ENCODE results near the gene BMS1. TPM values are rescaled to one million over a fixed set of nuclear protein-coding genes. Genes with fewer than 3 reads are reported as not detected.
"Not testable (repeated sequence)": the region's sequence is repeated elsewhere in the genome, so short reads cannot be mapped to it uniquely, and the experiment has no call there.

The BMS1 gene
- total RNA-seq, 1 donor from 2014 or later: 27.7 TPM

DNA sequence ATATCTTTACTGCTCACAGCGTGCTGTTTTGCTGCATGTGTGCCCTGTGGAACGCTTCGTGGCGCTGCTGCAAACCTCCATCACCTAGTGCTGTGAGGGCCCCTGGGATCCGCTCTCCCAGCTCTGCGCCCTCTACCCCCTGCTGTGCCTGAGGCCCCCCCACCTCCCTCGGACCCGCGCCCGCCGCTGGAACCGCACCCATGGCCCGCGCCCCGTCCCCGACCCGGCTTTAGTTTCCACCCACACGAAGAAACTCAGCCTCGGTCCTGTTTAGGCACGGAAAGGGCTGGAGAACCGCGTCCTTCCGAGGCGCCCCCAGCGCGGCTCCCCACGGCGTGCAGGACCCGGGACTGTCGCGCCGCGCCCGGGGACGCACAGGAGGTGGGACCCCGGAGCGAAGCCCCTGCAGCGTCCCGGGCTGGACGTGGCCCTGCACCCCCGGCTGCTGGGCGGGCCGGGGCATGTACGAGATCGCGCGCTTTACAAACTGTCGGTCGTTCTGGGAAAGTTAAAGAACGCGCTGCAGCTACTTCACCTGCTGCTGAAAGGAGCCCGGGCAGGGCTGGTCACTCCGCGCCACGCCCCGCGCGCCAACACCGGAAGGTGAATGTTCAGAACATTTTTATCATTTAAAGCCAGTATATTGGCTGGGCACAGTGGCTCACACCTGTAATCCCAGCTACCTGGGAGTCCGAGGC lies 54.3 kb downstream of the BMS1 start:
- Mint-ChIP-seq H3K9me3 (no peaks in the 10 kb centered on the region), H3K4me3 (no peak overlapping the region), H3K36me3 (ENCODE audit: low read depth) (peaks cover 2% of the 10 kb centered on the region), H3K27ac (ENCODE audit: unreplicated experiment) (no peak overlapping the region), H3K27me3 (ENCODE audit: low read depth) (no peaks in the 10 kb centered on the region), H3K4me1 (no peaks in the 10 kb centered on the region)
- TF ChIP-seq, protein P1, sequence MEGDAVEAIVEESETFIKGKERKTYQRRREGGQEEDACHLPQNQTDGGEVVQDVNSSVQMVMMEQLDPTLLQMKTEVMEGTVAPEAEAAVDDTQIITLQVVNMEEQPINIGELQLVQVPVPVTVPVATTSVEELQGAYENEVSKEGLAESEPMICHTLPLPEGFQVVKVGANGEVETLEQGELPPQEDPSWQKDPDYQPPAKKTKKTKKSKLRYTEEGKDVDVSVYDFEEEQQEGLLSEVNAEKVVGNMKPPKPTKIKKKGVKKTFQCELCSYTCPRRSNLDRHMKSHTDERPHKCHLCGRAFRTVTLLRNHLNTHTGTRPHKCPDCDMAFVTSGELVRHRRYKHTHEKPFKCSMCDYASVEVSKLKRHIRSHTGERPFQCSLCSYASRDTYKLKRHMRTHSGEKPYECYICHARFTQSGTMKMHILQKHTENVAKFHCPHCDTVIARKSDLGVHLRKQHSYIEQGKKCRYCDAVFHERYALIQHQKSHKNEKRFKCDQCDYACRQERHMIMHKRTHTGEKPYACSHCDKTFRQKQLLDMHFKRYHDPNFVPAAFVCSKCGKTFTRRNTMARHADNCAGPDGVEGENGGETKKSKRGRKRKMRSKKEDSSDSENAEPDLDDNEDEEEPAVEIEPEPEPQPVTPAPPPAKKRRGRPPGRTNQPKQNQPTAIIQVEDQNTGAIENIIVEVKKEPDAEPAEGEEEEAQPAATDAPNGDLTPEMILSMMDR (conservative IDR thresholded peaks at IDR 0.05): no peak
- DNase-seq (ENCODE audit: low read depth, low spot score): no peak

DNA sequence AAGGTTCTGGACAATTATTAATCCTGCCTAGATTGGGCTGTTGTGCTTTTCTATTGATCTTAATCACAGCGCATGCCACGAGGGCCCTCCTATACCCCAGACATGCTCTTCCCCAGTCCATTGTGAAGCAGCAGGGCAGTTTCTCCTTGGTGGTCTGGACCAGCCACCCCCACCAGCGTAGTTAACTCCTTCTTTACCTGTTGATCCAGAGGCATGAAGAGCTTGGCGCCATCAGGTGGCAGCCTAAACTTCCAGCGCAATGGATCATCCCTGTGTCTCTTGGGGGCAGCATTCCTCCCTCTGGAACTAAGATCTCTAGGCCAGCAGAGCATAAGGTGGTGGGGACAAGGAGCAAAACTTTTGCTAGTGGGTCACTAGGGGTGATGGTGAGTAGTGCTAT lies 62.2 kb downstream of the BMS1 start:
- DNase-seq (ENCODE audit: low read depth, low spot score): not testable (repeated sequence)

DNA sequence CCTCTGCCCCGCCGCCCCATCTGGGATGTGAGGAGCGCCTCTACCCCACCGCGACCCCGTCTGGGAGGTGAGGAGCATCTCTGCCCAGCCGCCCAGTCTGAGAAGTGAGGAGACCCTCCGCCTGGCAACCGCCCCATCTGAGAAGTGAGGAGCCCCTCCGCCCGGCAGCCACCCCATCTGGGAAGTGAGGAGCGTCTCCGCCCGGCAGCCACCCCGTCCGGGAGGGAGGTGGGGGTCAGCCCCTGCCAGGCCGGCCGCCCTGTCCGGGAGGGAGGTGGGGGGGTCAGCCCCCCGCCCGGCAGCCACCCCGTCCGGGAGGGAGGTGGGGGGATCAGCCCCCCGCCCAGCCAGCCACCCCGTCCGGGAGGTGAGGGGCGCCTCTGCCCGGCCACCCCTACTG lies 64.7 kb downstream of the BMS1 start:
- H3K9me3 Mint-ChIP-seq; H3K4me1 Mint-ChIP-seq; H3K36me3 Mint-ChIP-seq (ENCODE audit: low read depth); DNase-seq (ENCODE audit: low read depth, low spot score); H3K4me3 Mint-ChIP-seq; H3K27ac Mint-ChIP-seq (ENCODE audit: unreplicated experiment): not testable (repeated sequence)
- H3K27me3 Mint-ChIP-seq (ENCODE audit: low read depth): peaks cover 16% of the 10 kb centered on the region

More for the DNA sequence above, 62.2 kb downstream of the BMS1 start:
- not testable (repeated sequence) for H3K36me3 Mint-ChIP-seq (ENCODE audit: low read depth); H3K4me3 Mint-ChIP-seq; H3K27me3 Mint-ChIP-seq (ENCODE audit: low read depth); H3K4me1 Mint-ChIP-seq; H3K9me3 Mint-ChIP-seq; H3K27ac Mint-ChIP-seq (ENCODE audit: unreplicated experiment)

DNA sequence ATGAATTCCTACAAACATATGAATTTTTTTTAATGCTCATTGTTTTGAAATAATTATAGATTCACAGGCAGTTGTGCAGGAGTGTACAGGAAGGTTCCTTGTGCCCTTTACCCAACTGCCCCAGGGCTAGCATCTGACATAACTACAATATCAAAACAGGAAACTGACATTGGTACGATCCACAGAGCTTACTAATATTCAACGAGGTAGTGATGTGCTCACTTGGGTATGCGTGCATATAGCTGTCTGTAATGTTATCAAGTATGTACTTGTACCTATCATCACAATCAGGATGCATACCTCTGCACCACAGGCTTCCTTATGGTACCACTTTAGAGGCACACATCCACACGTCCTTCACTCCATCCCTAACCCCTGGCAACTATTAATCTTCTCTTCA lies 68.3 kb downstream of the BMS1 start:
- no peaks in the 10 kb centered on the region for H3K36me3 Mint-ChIP-seq (ENCODE audit: low read depth)
- H3K27me3 Mint-ChIP-seq (ENCODE audit: low read depth): peaks cover 46% of the 10 kb centered on the region
- no peaks in the 10 kb centered on the region for H3K4me1 Mint-ChIP-seq
- DNase-seq (ENCODE audit: low read depth, low spot score): no peak
- no peak overlapping the region for H3K4me3 Mint-ChIP-seq
- no peak overlapping the region for H3K27ac Mint-ChIP-seq (ENCODE audit: unreplicated experiment)
- TF ChIP-seq, protein P1 (conservative IDR thresholded peaks at IDR 0.05): no peak
- H3K9me3 Mint-ChIP-seq: peaks cover under 1% of the 10 kb centered on the region

DNA sequence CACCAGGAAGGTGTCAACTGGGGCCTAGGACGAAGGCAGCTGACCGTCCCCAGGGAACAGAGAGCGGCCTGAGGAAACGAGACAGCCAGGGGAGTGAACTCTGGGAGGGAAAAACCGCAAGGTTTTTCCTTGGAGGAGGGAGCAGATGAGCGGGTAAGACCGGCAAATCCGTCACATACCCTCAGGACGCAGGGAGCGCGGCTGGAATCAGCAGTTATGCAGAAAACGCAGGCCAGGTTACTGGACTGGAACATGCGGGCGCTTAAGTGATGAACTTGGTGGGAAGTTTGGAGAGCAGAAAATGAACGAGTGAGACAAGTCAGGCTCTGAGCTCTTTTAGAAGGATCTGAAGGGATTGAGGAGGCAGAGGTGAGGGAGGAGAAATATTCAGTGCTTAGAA lies 76.7 kb downstream of the BMS1 start:
- no peak overlapping the region for H3K4me3 Mint-ChIP-seq
- peaks cover under 1% of the 10 kb centered on the region for H3K4me1 Mint-ChIP-seq
- H3K27ac Mint-ChIP-seq (ENCODE audit: unreplicated experiment): no peak overlapping the region
- H3K9me3 Mint-ChIP-seq: no peaks in the 10 kb centered on the region
- H3K36me3 Mint-ChIP-seq (ENCODE audit: low read depth): no peaks in the 10 kb centered on the region
- TF ChIP-seq, protein P1 (conservative IDR thresholded peaks at IDR 0.05): no peak
- DNase-seq (ENCODE audit: low read depth, low spot score): no peak
- H3K27me3 Mint-ChIP-seq (ENCODE audit: low read depth): peaks cover 42% of the 10 kb centered on the region

DNA sequence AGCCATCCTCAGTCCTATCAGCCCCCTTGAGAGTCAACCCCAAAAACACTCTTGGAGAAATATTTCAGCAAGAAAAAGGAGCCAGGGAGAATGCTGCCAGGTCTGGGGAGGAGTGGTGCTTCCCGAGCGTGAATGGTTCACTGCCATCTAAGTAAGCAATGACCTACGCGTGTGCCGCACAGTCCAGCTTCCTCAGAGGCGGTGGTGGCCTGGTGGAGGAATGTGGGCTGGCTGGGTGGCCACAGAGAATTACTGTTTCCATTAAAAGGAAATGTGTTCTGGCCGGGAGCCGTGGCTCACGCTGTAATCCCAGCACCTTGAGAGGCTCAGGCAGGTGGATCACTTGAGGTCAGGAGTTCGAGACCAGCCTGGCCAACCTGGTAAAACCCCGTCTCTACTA lies 77.4 kb downstream of the BMS1 start:
- not testable (repeated sequence) for H3K4me1 Mint-ChIP-seq; H3K36me3 Mint-ChIP-seq (ENCODE audit: low read depth); DNase-seq (ENCODE audit: low read depth, low spot score); H3K27ac Mint-ChIP-seq (ENCODE audit: unreplicated experiment); H3K4me3 Mint-ChIP-seq; H3K9me3 Mint-ChIP-seq
- H3K27me3 Mint-ChIP-seq (ENCODE audit: low read depth): peaks cover 42% of the 10 kb centered on the region

DNA sequence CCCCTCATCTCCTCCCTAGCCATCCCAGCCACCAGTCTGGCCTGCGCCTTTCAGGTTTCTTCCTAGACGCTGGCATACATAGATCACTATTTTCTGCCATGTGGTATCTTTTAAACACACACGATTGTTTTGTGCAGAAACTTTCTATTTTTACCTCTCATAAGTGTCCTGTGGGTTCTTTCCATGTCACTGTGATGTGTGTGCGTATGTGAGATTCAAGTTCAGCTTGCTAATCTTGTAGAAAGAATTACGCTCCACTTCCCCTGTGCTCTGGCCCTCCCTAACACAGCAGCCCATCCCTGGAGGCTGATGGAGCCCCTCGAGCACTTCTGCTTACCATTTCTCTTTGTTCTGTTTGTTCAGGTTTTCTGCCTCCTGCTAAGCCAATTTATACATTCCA lies 80.2 kb downstream of the BMS1 start:
- not testable (repeated sequence) for H3K4me3 Mint-ChIP-seq; DNase-seq (ENCODE audit: low read depth, low spot score); H3K36me3 Mint-ChIP-seq (ENCODE audit: low read depth); H3K9me3 Mint-ChIP-seq; H3K27ac Mint-ChIP-seq (ENCODE audit: unreplicated experiment)
- H3K27me3 Mint-ChIP-seq (ENCODE audit: low read depth): peaks cover 35% of the 10 kb centered on the region
- peaks cover 12% of the 10 kb centered on the region for H3K4me1 Mint-ChIP-seq
